Upper lobe of left lung (tissue), 6 donors: ENCODE measurements around the gene DMRTA2. TPM values are rescaled to one million over a fixed set of nuclear protein-coding genes. Genes with fewer than 3 reads are reported as not detected.

ENCODE experiments used
- ATAC-seq, 2 donors: fragments of 200-7000 bp; cut with Tn5 transposase; one replicate each; pipeline ENCODE4 v1.9.1; 2022; ENCODE audit warnings: mild to moderate bottlenecking in 2 of 2, moderate library complexity in 2 of 2; ENCODE audit not compliant: low FRiP score in 2 of 2
- DNase-seq, 2 donors: peaks; one replicate each; pipeline ENCODE4 v3.0.0-alpha.2; 2019 to 2020
- H3K27ac ChIP-seq, 4 donors: fragments of 200-600 bp; sonication (generic); one replicate each; pipeline ENCODE4 v1.5.1; 2016 to 2019
- H3K27me3 ChIP-seq, 4 donors: fragments of 200-600 bp; sonication (generic); one replicate each; pipeline ENCODE4 v1.5.1; 2017 to 2019
- H3K36me3 ChIP-seq, 4 donors: fragments of 200-600 bp; sonication (generic); one replicate each; pipeline ENCODE4 v1.5.1; 2016 to 2019
- H3K4me1 ChIP-seq, 4 donors: fragments of 200-600 bp; sonication (generic); one replicate each; pipeline ENCODE4 v1.5.1; 2018 to 2019
- H3K4me3 ChIP-seq, 4 donors: fragments of 200-600 bp; sonication (generic); one replicate each; pipeline ENCODE4 v1.5.1; 2017 to 2019; ENCODE audit warnings: mild to moderate bottlenecking in 2 of 4, moderate library complexity in 1 of 4
- H3K9me3 ChIP-seq, 4 donors: fragments of 200-600 bp; sonication (generic); one replicate each; pipeline ENCODE4 v1.5.1; 2018 to 2019
- EP300 ChIP-seq, 4 donors: sonication (generic); formaldehyde crosslinking; IDR thresholded peaks; one replicate each; pipeline ENCODE4 v1.5.1; 2017; ENCODE audit warnings: antibody characterized with exemption in 4 of 4, control low read depth in 2 of 4
- POLR2A ChIP-seq, 4 donors: fragments of 450-650 bp; IDR thresholded peaks; one replicate each; pipeline ENCODE4 v1.5.1; 2016 to 2017; ENCODE audit warnings: antibody characterized with exemption in 4 of 4, mild to moderate bottlenecking in 2 of 4
- POLR2AphosphoS5 ChIP-seq, 2 donors: sonication (generic); formaldehyde crosslinking; IDR thresholded peaks; one replicate each; pipeline ENCODE4 v1.5.1; 2017; ENCODE audit warnings: antibody characterized with exemption in 2 of 2
- WGBS, 2 donors: methylation state at CpG; one replicate each; pipeline ENCODE4 v1.1.5; 2017 to 2018; 5-methylcytosine and 5-hydroxymethylcytosine counted together
- total RNA-seq, 6 donors: library from RNA; depleted of rRNA in 4 of 6; stranded (reverse); fragments of >200 nt in 4 of 6; gene quantifications; one replicate each; pipeline versions ENCODE4 v1.1.0 to v1.2.1, GENCODE V29; 2016 to 2021
- TF ChIP-seq, protein P1 (sequence below), 6 experiments: fragments of 450-650 bp in 4 of 6; fragments of 200-600 bp in 2 of 6; sonication (generic) in 2 of 6; IDR thresholded peaks; one replicate each; pipeline ENCODE4 v1.5.1; 2016 to 2019; ENCODE audit warnings: antibody characterized with exemption in 6 of 6
- donor health status: DM: no; HTN: no; CAD: no; lungs with moderate emphysema.
- donor health status: DM: no; HTN: yes; CAD: no; lungs with severe emphysema.

DMRTA2 gene
- total RNA-seq, result under 1 TPM in 2 of 6 donors, not detected in 4; 0.13 to 0.39 TPM

DNA sequence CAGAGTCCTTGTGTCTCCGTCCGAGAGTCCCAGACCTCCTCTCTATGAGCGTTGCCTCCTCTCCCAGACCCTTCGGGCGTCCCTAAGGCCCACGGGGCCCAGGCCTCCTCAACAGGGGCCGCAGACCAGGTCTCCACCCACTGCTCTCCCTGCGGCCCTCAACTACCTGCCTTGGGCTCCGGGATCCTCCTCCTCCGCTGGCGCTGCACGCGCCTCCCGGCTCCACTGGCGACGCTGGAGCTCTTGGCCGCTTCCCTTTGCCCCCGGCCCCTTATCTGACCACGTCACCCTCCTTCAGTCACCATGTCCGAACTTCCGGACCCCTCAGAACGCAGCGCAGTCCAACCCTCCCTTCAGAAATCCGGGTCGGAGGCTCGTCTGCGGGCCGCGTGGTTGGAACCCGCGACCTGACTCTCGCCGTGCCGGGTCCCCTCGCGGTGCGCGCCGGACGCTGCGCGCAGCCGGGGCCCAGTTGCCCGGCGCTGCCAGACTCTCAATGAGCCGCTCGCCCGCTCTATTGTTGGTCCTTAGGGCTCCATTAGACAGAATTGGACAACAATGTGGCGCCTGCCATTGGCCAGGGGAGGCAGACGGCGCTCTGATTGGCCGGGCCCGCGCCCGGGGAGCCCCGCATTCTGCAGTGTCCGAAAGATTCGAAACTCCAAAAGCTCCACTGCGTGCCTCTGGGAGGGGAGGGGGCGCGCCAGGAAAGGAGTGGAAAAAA lies at the start of gene DMRTA2:
Gene DMRTA2, minus strand, starts transcription at position 498 of the 724 bp plus-strand sequence. CDS start 1,907 bp downstream, outside the sequence.
- peak within 1 kb of the TSS in 3 of 4 donors; percentile 28 to 49 (median 33) for H3K4me3 ChIP-seq
- H3K27me3 ChIP-seq, result peaks cover 6 to 98% (median 69%) of the 10 kb centered on the region in 4 donors
- DNase-seq (peak in 1 of 2 donors; percentile 84), ATAC-seq (peak in 1 of 2 donors; percentile 31)
- no peaks in the 10 kb centered on the region for H3K9me3 ChIP-seq
- H3K4me1 ChIP-seq, result peaks cover 61 to 89% (median 62%) of the 10 kb centered on the region in 4 donors
- WGBS, 2 donors, result 1 to 3% methylated on average over 9 to 41 of the region's 61 CpGs
- no peak for TF ChIP-seq POLR2A (IDR thresholded peaks at IDR 0.05)
- TF ChIP-seq, protein P1, sequence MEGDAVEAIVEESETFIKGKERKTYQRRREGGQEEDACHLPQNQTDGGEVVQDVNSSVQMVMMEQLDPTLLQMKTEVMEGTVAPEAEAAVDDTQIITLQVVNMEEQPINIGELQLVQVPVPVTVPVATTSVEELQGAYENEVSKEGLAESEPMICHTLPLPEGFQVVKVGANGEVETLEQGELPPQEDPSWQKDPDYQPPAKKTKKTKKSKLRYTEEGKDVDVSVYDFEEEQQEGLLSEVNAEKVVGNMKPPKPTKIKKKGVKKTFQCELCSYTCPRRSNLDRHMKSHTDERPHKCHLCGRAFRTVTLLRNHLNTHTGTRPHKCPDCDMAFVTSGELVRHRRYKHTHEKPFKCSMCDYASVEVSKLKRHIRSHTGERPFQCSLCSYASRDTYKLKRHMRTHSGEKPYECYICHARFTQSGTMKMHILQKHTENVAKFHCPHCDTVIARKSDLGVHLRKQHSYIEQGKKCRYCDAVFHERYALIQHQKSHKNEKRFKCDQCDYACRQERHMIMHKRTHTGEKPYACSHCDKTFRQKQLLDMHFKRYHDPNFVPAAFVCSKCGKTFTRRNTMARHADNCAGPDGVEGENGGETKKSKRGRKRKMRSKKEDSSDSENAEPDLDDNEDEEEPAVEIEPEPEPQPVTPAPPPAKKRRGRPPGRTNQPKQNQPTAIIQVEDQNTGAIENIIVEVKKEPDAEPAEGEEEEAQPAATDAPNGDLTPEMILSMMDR (IDR thresholded peaks at IDR 0.05), result no peak
- TF ChIP-seq EP300 (IDR thresholded peaks at IDR 0.05), result no peak
- no peak for TF ChIP-seq POLR2AphosphoS5 (IDR thresholded peaks at IDR 0.05)
- H3K27ac ChIP-seq, result no peak within 1 kb of the TSS
- H3K36me3 ChIP-seq, result no peaks in the 10 kb centered on the region

DNA sequence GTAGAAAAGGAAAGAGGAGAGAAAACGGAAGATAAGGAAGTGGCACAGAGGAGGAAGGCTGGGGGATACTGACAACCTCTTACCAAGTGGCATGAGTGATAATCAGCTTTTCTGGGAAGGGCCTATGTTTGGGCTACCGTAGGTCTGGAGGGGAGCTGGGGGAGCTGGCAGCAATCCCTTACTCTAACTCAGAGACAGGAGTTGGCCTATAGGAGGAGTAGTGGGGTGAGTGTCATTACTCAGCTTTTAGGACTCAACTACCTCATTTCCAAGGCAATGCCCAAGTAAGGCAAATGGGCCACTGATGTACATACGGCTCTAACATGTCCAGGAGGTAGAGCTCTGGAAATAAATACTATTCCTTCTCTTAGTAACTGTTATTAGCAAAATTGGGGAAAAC lies 48.7 kb upstream of the DMRTA2 start:
- 69 to 87% methylated on average over 3 of the region's 3 CpGs for WGBS, 2 donors
- ATAC-seq (no peak), DNase-seq (no peak)
- TF ChIP-seq POLR2A (IDR thresholded peaks at IDR 0.05) (no peak), POLR2AphosphoS5 (IDR thresholded peaks at IDR 0.05) (no peak), EP300 (IDR thresholded peaks at IDR 0.05) (no peak)
- TF ChIP-seq, protein P1 (IDR thresholded peaks at IDR 0.05), result no peak
- no peaks in the 10 kb centered on the region for H3K27me3 ChIP-seq
- no peaks in the 10 kb centered on the region for H3K4me1 ChIP-seq
- H3K4me3 ChIP-seq, result no peak overlapping the region
- H3K9me3 ChIP-seq, result no peaks in the 10 kb centered on the region
- H3K27ac ChIP-seq, result no peak overlapping the region
- peaks cover 0 to 22% (median 10%) of the 10 kb centered on the region in 4 donors for H3K36me3 ChIP-seq

DNA sequence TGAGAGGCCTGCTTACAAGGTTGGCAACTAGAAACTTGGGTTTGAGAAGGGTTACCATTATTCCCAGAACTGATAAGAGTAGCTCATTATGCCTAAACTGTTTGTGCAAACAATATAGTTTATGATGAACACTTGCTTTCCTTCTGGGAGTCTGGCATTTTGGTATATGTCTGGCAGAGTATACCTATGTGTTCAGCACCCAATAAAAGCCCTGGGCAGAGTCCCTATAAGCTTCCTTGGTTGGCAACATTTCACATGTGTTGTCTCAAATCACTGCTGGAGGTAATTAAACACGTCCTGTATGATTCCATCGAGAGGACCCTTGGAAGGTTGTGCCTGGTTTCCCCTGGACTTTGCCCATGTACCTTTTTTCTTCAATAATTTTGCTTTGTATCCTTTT lies 39.7 kb upstream of the DMRTA2 start:
- Histone ChIP-seq H3K4me1 (no peaks in the 10 kb centered on the region), H3K36me3 (no peaks in the 10 kb centered on the region), H3K27me3 (no peaks in the 10 kb centered on the region), H3K4me3 (no peak overlapping the region), H3K9me3 (no peaks in the 10 kb centered on the region), H3K27ac (no peak overlapping the region)
- WGBS, 2 donors, result 96 to 98% methylated on average over 2 of the region's 2 CpGs
- no peak for DNase-seq
- ATAC-seq, result no peak
- TF ChIP-seq POLR2A (IDR thresholded peaks at IDR 0.05) (no peak), EP300 (IDR thresholded peaks at IDR 0.05) (no peak), POLR2AphosphoS5 (IDR thresholded peaks at IDR 0.05) (no peak)
- TF ChIP-seq, protein P1 (IDR thresholded peaks at IDR 0.05), result no peak

DNA sequence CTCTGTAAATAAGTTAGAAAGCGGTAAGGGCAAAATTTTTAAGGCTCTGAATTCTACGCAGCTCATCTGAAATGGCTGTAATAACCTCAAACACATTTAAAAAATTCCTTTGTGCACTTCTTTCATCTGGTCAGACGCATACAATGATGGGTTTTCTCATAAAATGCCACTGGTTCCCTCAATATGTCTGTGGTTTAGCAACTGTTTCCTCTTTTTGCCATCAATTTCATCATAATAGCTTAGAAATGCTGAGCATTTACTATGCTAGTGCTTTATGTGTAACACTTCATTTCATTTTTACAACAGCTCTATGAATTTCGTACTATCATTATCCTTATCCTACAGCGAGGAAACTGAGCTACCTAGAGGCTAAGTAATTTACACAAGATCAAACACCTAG lies 35.3 kb upstream of the DMRTA2 start:
- TF ChIP-seq EP300 (IDR thresholded peaks at IDR 0.05) (no peak), POLR2AphosphoS5 (IDR thresholded peaks at IDR 0.05) (no peak), POLR2A (IDR thresholded peaks at IDR 0.05) (no peak)
- TF ChIP-seq, protein P1 (IDR thresholded peaks at IDR 0.05), result no peak
- Histone ChIP-seq H3K36me3 (no peaks in the 10 kb centered on the region), H3K4me1 (no peaks in the 10 kb centered on the region), H3K4me3 (no peak overlapping the region), H3K27me3 (no peaks in the 10 kb centered on the region), H3K27ac (no peak overlapping the region), H3K9me3 (no peaks in the 10 kb centered on the region)
- DNase-seq (no peak), ATAC-seq (peak in 1 of 2 donors; percentile 46)
- 78 to 85% methylated on average over 5 of the region's 5 CpGs for WGBS, 2 donors

DNA sequence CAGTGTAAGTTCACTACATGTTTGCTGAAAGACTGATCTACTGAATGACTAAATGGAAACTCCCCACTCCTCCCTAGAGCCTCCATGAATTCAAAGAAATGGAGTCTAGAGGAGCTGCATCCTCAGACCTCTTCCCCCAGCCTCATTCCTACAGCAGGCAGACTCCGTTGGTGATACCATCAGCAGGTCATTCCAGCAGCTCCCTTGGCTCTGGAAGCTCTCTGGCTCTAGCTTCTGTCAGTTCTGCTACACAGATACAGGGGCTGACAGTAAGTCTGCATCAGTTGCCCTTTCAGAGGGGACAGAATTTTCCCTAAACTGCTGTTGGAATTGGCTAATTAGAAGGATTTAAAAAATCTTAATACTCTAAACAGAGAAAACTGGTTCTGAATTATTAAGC lies 31.7 kb upstream of the DMRTA2 start:
- Histone ChIP-seq H3K36me3 (no peaks in the 10 kb centered on the region), H3K9me3 (no peaks in the 10 kb centered on the region), H3K4me3 (no peak overlapping the region), H3K27me3 (no peaks in the 10 kb centered on the region), H3K4me1 (no peaks in the 10 kb centered on the region), H3K27ac (no peak overlapping the region)
- TF ChIP-seq, protein P1 (IDR thresholded peaks at IDR 0.05), result no peak
- TF ChIP-seq POLR2A (IDR thresholded peaks at IDR 0.05) (no peak), POLR2AphosphoS5 (IDR thresholded peaks at IDR 0.05) (no peak), EP300 (IDR thresholded peaks at IDR 0.05) (no peak)
- DNase-seq, result no peak
- ATAC-seq, result no peak
- 100% methylated on average over 1 of the region's 1 CpG for WGBS, 2 donors
